CD14-positive monocyte (primary cell): ENCODE measurements around the gene ITPK1. TPM values are rescaled to one million over a fixed set of nuclear protein-coding genes. Genes with fewer than 3 reads are reported as not detected.

ENCODE experiments used
- DNase-seq, 3 donors: peaks; one replicate each; pipeline ENCODE4 v3.0.0-alpha.2; 2011 to 2022
- H2AFZ ChIP-seq: 2 replicates; pipeline ENCODE4 v1.6.0; 2012; ENCODE audit warnings: mild to moderate bottlenecking, low read depth, low read length, inconsistent platforms; ENCODE audit not compliant: insufficient read depth, poor library complexity, severe bottlenecking
- H3K27ac ChIP-seq, 2 donors: 1 replicate in 1 of 2; 2 replicates in 1 of 2; pipeline ENCODE4 v1.5.1; 2012 to 2013; ENCODE audit warnings: low read length in 2 of 2, control low read depth in 1 of 2, inconsistent platforms in 1 of 2, low read depth in 1 of 2, mild to moderate bottlenecking in 1 of 2
- H3K27me3 ChIP-seq, 2 donors: one replicate each; pipeline versions ENCODE4 v1.6.0 to v1.6.1; 2011 to 2013; ENCODE audit warnings: low read length in 2 of 2; ENCODE audit not compliant: control insufficient read depth in 2 of 2, insufficient read depth in 2 of 2
- H3K36me3 ChIP-seq, 2 donors: replicated peaks in 1 of 2; 1 replicate in 1 of 2; 2 replicates in 1 of 2; pipeline versions ENCODE4 v1.5.1 to v1.6.1; 2012 to 2013; ENCODE audit warnings: low read length in 2 of 2, control low read depth in 1 of 2, inconsistent platforms in 1 of 2, mild to moderate bottlenecking in 1 of 2; ENCODE audit not compliant: insufficient read depth in 2 of 2, control insufficient read depth in 1 of 2
- H3K4me1 ChIP-seq, 2 donors: 1 replicate in 1 of 2; 2 replicates in 1 of 2; pipeline versions ENCODE4 v1.5.1 to v1.6.1; 2012 to 2013; ENCODE audit warnings: low read length in 2 of 2, control low read depth in 1 of 2, inconsistent platforms in 1 of 2, mild to moderate bottlenecking in 1 of 2, moderate library complexity in 1 of 2; ENCODE audit not compliant: insufficient read depth in 2 of 2, control insufficient read depth in 1 of 2
- H3K4me2 ChIP-seq: replicated peaks from 2 replicates; pipeline ENCODE3; 2012; ENCODE audit warnings: low read length, moderate library complexity, mild to moderate bottlenecking; ENCODE audit not compliant: poor library complexity, severe bottlenecking; ENCODE audit errors: extremely low read depth
- H3K4me3 ChIP-seq, 3 experiments: fragments of 200-600 bp in 1 of 3; sonication (generic) in 1 of 3; replicated peaks in 1 of 3; 1 replicate in 2 of 3; 2 replicates in 1 of 3; pipeline ENCODE4 v1.5.1; 2011 to 2013; ENCODE audit warnings: low read length in 3 of 3, mild to moderate bottlenecking in 3 of 3, control low read depth in 2 of 3, low read depth in 2 of 3, inconsistent platforms in 1 of 3, moderate library complexity in 1 of 3
- H3K79me2 ChIP-seq: 2 replicates; pipeline ENCODE4 v1.6.0; 2012; ENCODE audit warnings: mild to moderate bottlenecking, control low read depth, inconsistent platforms, low read length, moderate library complexity; ENCODE audit not compliant: insufficient read depth
- H3K9ac ChIP-seq: 2 replicates; pipeline ENCODE4 v1.6.0; 2017; ENCODE audit warnings: low read length, mild to moderate bottlenecking; ENCODE audit not compliant: insufficient read depth, poor library complexity, severe bottlenecking
- H3K9me3 ChIP-seq, 2 donors: replicated peaks in 1 of 2; 1 replicate in 1 of 2; 2 replicates in 1 of 2; pipeline versions ENCODE4 v1.5.1 to v1.6.1; 2012 to 2013; ENCODE audit warnings: low read length in 2 of 2, control low read depth in 1 of 2; ENCODE audit not compliant: control insufficient read depth in 1 of 2, insufficient read depth in 1 of 2
- H4K20me1 ChIP-seq: 2 replicates; pipeline ENCODE4 v1.6.0; 2012; ENCODE audit warnings: mild to moderate bottlenecking, low read length, control low read depth, moderate library complexity; ENCODE audit not compliant: insufficient read depth
- H3K27ac Mint-ChIP-seq, 7 donors: one replicate each; pipeline ENCODE4 v1.8.0; 2020; ENCODE audit warnings: mild to moderate bottlenecking in 7 of 7, mixed read lengths in 7 of 7, moderate library complexity in 6 of 7, inconsistent platforms in 2 of 7
- H3K27me3 Mint-ChIP-seq, 3 donors: one replicate each; pipeline ENCODE4 v1.8.0; 2021 to 2022; ENCODE audit warnings: low read depth in 3 of 3, mild to moderate bottlenecking in 3 of 3, mixed read lengths in 3 of 3, moderate library complexity in 3 of 3, inconsistent platforms in 1 of 3
- H3K36me3 Mint-ChIP-seq, 2 donors: one replicate each; pipeline ENCODE4 v1.8.0; 2020; ENCODE audit warnings: mixed read lengths in 2 of 2, inconsistent platforms in 1 of 2, mild to moderate bottlenecking in 1 of 2
- H3K4me1 Mint-ChIP-seq: one replicate; pipeline ENCODE4 v1.8.0; 2020; ENCODE audit warnings: mild to moderate bottlenecking, mixed read lengths
- H3K4me3 Mint-ChIP-seq, 2 donors: one replicate each; pipeline ENCODE4 v1.8.0; 2020; ENCODE audit warnings: mild to moderate bottlenecking in 2 of 2, mixed read lengths in 2 of 2, moderate library complexity in 1 of 2
- H3K9me3 Mint-ChIP-seq, 7 donors: one replicate each; pipeline ENCODE4 v1.8.0; 2020 to 2022; ENCODE audit warnings: mixed read lengths in 7 of 7, mild to moderate bottlenecking in 6 of 7, moderate library complexity in 6 of 7, inconsistent platforms in 2 of 7
- WGBS: methylation state at CpG from one replicate; pipeline ENCODE4 v1.1.5; 2013; ENCODE audit warnings: missing lambda C conversion rate; ENCODE audit not compliant: insufficient coverage; 5-methylcytosine and 5-hydroxymethylcytosine counted together
- intact Hi-C, 2 donors: fragments of 100-400 bp; cut with micrococcal nuclease; formaldehyde crosslinking; loops; one replicate each; pipeline versions ENCODE4 v1.15.0 to v1.15.1; 2023
- polyA plus RNA-seq, 3 donors: library from polyadenylated mRNA; depleted of rRNA in 1 of 3; unstranded in 2 of 3; stranded (reverse) in 1 of 3; fragments of 300-500 nt in 2 of 3; fragments of >200 nt in 1 of 3; fragmentation: Illumina TruSeq in 2 of 3; gene quantifications; 1 replicate in 2 of 3; 2 replicates in 1 of 3; pipeline ENCODE4 v1.2.3, GENCODE V29; 2012 to 2021
- TF ChIP-seq, protein P1 (sequence below): fragments of 200-600 bp; IDR thresholded peaks from one replicate; pipeline ENCODE4 v1.8.0; 2022; ENCODE audit warnings: antibody characterized with exemption, mild to moderate bottlenecking

Gene ITPK1
- polyA plus RNA-seq, 3 donors: 57.1 to 144 (median 63.0) TPM

- H3K9ac ChIP-seq: peak overlapping the region; percentile 25
- H2AFZ ChIP-seq: no peak overlapping the region
- TF ChIP-seq, protein P1, sequence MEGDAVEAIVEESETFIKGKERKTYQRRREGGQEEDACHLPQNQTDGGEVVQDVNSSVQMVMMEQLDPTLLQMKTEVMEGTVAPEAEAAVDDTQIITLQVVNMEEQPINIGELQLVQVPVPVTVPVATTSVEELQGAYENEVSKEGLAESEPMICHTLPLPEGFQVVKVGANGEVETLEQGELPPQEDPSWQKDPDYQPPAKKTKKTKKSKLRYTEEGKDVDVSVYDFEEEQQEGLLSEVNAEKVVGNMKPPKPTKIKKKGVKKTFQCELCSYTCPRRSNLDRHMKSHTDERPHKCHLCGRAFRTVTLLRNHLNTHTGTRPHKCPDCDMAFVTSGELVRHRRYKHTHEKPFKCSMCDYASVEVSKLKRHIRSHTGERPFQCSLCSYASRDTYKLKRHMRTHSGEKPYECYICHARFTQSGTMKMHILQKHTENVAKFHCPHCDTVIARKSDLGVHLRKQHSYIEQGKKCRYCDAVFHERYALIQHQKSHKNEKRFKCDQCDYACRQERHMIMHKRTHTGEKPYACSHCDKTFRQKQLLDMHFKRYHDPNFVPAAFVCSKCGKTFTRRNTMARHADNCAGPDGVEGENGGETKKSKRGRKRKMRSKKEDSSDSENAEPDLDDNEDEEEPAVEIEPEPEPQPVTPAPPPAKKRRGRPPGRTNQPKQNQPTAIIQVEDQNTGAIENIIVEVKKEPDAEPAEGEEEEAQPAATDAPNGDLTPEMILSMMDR: no peak
- peak overlapping the region in 1 of 2 donors; percentile 59 for H3K27ac ChIP-seq
- Mint-ChIP-seq H3K9me3 (peaks cover 0 to 4% (median 0%) of the 10 kb centered on the region in 7 donors), H3K27me3 (peaks cover 0 to 2% (median 2%) of the 10 kb centered on the region in 3 donors), H3K4me1 (peaks cover 19% of the 10 kb centered on the region), H3K4me3 (no peak overlapping the region), H3K36me3 (peaks cover 33 to 69% of the 10 kb centered on the region in 2 donors), H3K27ac (peak overlapping the region in 4 of 7 donors; percentile 11 to 46 (median 44))
- no peaks in the 10 kb centered on the region for H3K9me3 ChIP-seq
- H3K4me3 ChIP-seq: no peak overlapping the region
- no peaks in the 10 kb centered on the region for H3K27me3 ChIP-seq
- H3K4me1 ChIP-seq: peaks cover 7 to 8% of the 10 kb centered on the region in 2 donors
- no peak overlapping the region for H3K4me2 ChIP-seq
- no peak for DNase-seq
- H3K79me2 ChIP-seq: peaks cover 100% of the 10 kb centered on the region
- peaks cover 100% of the 10 kb centered on the region for H4K20me1 ChIP-seq
- peaks cover 0 to 52% of the 10 kb centered on the region in 2 donors for H3K36me3 ChIP-seq
- WGBS: 100% methylated on average over 5 of the region's 9 CpGs
- intact Hi-C loops: no loop called here
These were observed 90.7 kb downstream of the ITPK1 start for GRCh38 chr14:93025055-93025454.

DNA sequence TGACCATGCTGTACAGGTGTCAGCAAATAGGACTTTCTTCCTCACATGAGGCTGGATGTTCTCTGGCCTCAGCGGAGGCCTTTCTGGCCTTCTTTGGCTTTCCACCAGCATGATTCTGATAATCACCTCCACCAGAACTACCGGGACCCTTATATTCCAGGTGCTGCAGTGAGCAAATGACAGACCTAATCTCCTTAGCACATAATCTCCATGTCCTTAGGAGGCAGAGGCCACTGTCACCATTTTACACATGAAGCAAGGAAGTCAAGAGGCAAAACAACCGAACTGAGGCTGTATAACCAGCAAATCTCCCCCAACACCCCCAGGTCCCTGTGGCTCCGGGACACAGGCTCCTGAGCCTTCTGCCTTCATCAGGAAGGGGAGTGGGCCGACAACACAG lies 91.2 kb downstream of the ITPK1 start:
- TF ChIP-seq, protein P1: no peak
- H3K36me3 ChIP-seq: peaks cover 0 to 52% of the 10 kb centered on the region in 2 donors
- 100% methylated on average over 2 of the region's 5 CpGs for WGBS
- peaks cover 100% of the 10 kb centered on the region for H3K79me2 ChIP-seq
- H3K27ac ChIP-seq: peak overlapping the region in 1 of 2 donors; percentile 59
- peaks cover 100% of the 10 kb centered on the region for H4K20me1 ChIP-seq
- H3K4me2 ChIP-seq: no peak overlapping the region
- H3K9ac ChIP-seq: no peak overlapping the region
- Mint-ChIP-seq H3K4me3 (no peak overlapping the region), H3K27me3 (peaks cover 0 to 2% (median 0%) of the 10 kb centered on the region in 3 donors), H3K36me3 (peaks cover 30 to 69% of the 10 kb centered on the region in 2 donors), H3K9me3 (peaks cover 0 to 4% (median 0%) of the 10 kb centered on the region in 7 donors), H3K27ac (peak overlapping the region in 4 of 7 donors; percentile 7 to 78 (median 58)), H3K4me1 (peaks cover 18% of the 10 kb centered on the region)
- no peak overlapping the region for H2AFZ ChIP-seq
- H3K4me3 ChIP-seq: no peak overlapping the region
- H3K27me3 ChIP-seq: no peaks in the 10 kb centered on the region
- DNase-seq: no peak
- peaks cover 7 to 8% of the 10 kb centered on the region in 2 donors for H3K4me1 ChIP-seq
- intact Hi-C loops: no loop called here
- no peaks in the 10 kb centered on the region for H3K9me3 ChIP-seq
